ENCODE data around the gene CACFD1. TPM values are rescaled to one million over a fixed set of nuclear protein-coding genes. Genes with fewer than 3 reads are reported as not detected.
A peak's percentile ranks its signal among the peaks of the same experiment; 100 is the strongest.

CACFD1 gene
- total RNA-seq: 10 to 100 TPM; 11.4 to 29.5 (median 21.5) TPM
- polyA plus RNA-seq: 10 to 100 TPM in 1 of 3 donors, 1 to 10 TPM in 2; 6.5 to 11.1 (median 8.8) TPM
- long read RNA-seq, donor 1, transcript CACFD1-202 (5 exons, 2,794 nt): major isoform, 5 of 6 reads
- long read RNA-seq, donor 1, partial matches to known transcripts: 0 of 6 reads
- long read RNA-seq, donor 1, other reads (novel, unspliced or antisense): 0 of 6 reads
- long read RNA-seq, donor 2, transcript CACFD1-202 (5 exons, 2,794 nt): major isoform, 5 of 5 reads
- long read RNA-seq, donor 2, partial matches to known transcripts: 0 of 5 reads
- long read RNA-seq, donor 2, other reads (novel, unspliced or antisense): 0 of 5 reads
- long read RNA-seq, donor 3, partial matches to known transcripts: 0 of 4 reads
- long read RNA-seq, donor 3, other reads (novel, unspliced or antisense): 0 of 4 reads
- long read RNA-seq, donor 4, transcript CACFD1-202 (5 exons, 2,794 nt): major isoform, 8 of 11 reads
- long read RNA-seq, donor 4, partial matches to known transcripts: 0 of 11 reads
- long read RNA-seq, donor 4, other reads (novel, unspliced or antisense): 3 of 11 reads
- long read RNA-seq, donor 5, transcript CACFD1-202 (5 exons, 2,794 nt): major isoform, 52 of 64 reads
- long read RNA-seq, donor 5, partial matches to known transcripts: 4 of 64 reads
- long read RNA-seq, donor 5, other reads (novel, unspliced or antisense): 3 of 64 reads
- long read RNA-seq, donor 6, partial matches to known transcripts: 0 of 8 reads
- long read RNA-seq, donor 6, other reads (novel, unspliced or antisense): 2 of 8 reads
- long read RNA-seq, donor 7, transcript CACFD1-202 (5 exons, 2,794 nt): major isoform, 11 of 13 reads
- long read RNA-seq, donor 7, partial matches to known transcripts: 0 of 13 reads
- long read RNA-seq, donor 7, other reads (novel, unspliced or antisense): 0 of 13 reads
- long read RNA-seq, donor 8, transcript CACFD1-202 (5 exons, 2,794 nt): major isoform, 8 of 11 reads
- long read RNA-seq, donor 8, partial matches to known transcripts: 0 of 11 reads
- long read RNA-seq, donor 8, other reads (novel, unspliced or antisense): 0 of 11 reads
- long read RNA-seq, donor 9, transcript CACFD1-202 (5 exons, 2,794 nt): major isoform, 6 of 9 reads
- long read RNA-seq, donor 9, partial matches to known transcripts: 0 of 9 reads
- long read RNA-seq, donor 9, other reads (novel, unspliced or antisense): 0 of 9 reads
- long read RNA-seq, donor 10, transcript CACFD1-202 (5 exons, 2,794 nt): major isoform, 5 of 6 reads
- long read RNA-seq, donor 10, partial matches to known transcripts: 0 of 6 reads
- long read RNA-seq, donor 10, other reads (novel, unspliced or antisense): 0 of 6 reads

DNA sequence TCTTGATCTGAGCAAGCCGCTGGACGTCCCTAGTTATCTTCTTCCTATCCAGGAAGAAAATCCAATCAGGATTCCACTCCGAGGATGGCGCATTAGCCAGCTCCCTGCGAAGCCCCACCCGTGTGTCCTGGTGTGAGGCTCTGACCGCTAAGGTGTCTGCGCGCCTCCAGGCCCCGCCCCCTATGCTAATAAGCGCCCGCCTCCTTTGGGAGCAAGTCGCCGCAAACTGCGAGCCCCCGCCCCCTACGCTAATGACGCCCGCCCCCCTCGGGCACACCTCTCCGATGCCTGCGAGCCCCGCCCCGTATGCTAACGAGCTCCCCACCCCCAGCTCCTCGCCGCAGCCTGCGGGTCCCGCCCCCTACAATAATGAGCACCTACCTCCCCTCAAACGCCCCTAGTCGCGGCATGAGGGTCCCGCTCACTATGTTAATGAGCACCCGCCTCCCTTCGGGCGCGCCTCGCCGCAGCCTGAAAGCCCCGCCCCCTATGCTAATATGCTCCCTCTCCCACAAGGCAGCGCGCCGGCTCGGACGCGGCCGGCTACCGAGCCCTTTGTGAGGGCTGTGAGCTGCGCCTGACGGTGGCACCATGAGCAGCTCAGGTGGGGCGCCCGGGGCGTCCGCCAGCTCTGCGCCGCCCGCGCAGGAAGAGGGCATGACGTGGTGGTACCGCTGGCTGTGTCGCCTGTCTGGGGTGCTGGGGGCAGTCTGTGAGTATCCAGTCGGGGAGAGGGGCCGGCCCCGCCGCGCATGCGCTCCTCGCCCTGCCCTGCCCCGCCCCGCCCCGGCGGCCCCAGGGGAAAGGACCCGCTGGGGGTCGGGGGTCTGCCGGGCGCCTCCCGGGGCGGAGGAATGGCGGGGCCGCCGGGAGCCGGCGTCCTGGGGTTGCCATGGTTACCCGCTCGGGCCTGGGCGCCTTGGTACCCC is at the start of gene CACFD1:
Gene CACFD1, plus strand, starts transcription at position 503 of the 929 bp plus-strand sequence. Its CDS starts 89 bp downstream, at position 592.
- TF ChIP-seq, protein P1, sequence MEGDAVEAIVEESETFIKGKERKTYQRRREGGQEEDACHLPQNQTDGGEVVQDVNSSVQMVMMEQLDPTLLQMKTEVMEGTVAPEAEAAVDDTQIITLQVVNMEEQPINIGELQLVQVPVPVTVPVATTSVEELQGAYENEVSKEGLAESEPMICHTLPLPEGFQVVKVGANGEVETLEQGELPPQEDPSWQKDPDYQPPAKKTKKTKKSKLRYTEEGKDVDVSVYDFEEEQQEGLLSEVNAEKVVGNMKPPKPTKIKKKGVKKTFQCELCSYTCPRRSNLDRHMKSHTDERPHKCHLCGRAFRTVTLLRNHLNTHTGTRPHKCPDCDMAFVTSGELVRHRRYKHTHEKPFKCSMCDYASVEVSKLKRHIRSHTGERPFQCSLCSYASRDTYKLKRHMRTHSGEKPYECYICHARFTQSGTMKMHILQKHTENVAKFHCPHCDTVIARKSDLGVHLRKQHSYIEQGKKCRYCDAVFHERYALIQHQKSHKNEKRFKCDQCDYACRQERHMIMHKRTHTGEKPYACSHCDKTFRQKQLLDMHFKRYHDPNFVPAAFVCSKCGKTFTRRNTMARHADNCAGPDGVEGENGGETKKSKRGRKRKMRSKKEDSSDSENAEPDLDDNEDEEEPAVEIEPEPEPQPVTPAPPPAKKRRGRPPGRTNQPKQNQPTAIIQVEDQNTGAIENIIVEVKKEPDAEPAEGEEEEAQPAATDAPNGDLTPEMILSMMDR (IDR thresholded peaks at IDR 0.05): no peak
- TF ChIP-seq POLR2A (IDR thresholded peaks at IDR 0.05): peak; percentile 78 to 80

DNA sequence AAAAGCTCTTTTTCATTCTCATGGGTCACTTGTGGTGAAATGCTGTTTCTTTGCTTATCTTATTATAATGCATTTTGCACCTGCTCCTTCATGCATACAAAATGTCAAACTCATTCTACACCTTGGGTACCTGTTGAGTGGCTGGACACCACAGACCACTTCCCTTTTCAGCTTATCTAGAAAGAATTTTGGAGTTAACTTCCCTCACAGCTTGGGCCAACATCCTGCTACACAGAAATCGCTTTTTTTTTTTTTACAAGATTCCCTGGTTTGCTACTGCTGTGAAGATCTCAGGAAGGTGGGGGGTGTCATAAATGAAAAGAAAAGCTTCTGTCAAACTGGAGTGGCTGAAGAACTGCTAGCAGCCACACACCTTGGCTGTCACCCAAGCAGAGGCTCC is 44.6 kb upstream of the CACFD1 start:
- WGBS, 4 donors: 67 to 78% (median 72%) methylated on average over 1 of the region's 1 CpG
- no peak for DNase-seq
- Histone ChIP-seq H3K27me3 (no peaks in the 10 kb centered on the region), H3K36me3 (replicated peaks in 1 of 2) (peaks cover 0 to 44% of the 10 kb centered on the region in 2 donors), H3K4me1 (replicated peaks in 1 of 2) (peaks cover 10 to 12% of the 10 kb centered on the region in 2 donors), H3K27ac (no peak overlapping the region), H3K9me3 (replicated peaks in 1 of 3) (no peaks in the 10 kb centered on the region), H3K4me3 (no peak overlapping the region)
- TF ChIP-seq, protein P1 (IDR thresholded peaks at IDR 0.05): no peak
- TF ChIP-seq POLR2A (IDR thresholded peaks at IDR 0.05): no peak
- intact Hi-C loops (cut with DNase I): no loop called here

More for the DNA sequence above, at the start of gene CACFD1:
- 0 to 4% (median 1%) methylated on average over 3 to 86 of the region's 86 CpGs for WGBS, 4 donors
- Histone ChIP-seq H3K27ac (peak within 1 kb of the TSS; percentile 33 to 96 (median 92)), H3K4me3 (peak within 1 kb of the TSS; percentile 38 to 91 (median 60)), H3K4me1 (replicated peaks in 1 of 2) (peaks cover 0 to 21% of the 10 kb centered on the region in 2 donors), H3K36me3 (replicated peaks in 1 of 2) (no peaks in the 10 kb centered on the region), H3K9me3 (replicated peaks in 1 of 3) (no peaks in the 10 kb centered on the region), H3K27me3 (no peaks in the 10 kb centered on the region)
- intact Hi-C loops (cut with DNase I): no loop called here
- peak; percentile 97 to 99 (median 98) for DNase-seq

DNA sequence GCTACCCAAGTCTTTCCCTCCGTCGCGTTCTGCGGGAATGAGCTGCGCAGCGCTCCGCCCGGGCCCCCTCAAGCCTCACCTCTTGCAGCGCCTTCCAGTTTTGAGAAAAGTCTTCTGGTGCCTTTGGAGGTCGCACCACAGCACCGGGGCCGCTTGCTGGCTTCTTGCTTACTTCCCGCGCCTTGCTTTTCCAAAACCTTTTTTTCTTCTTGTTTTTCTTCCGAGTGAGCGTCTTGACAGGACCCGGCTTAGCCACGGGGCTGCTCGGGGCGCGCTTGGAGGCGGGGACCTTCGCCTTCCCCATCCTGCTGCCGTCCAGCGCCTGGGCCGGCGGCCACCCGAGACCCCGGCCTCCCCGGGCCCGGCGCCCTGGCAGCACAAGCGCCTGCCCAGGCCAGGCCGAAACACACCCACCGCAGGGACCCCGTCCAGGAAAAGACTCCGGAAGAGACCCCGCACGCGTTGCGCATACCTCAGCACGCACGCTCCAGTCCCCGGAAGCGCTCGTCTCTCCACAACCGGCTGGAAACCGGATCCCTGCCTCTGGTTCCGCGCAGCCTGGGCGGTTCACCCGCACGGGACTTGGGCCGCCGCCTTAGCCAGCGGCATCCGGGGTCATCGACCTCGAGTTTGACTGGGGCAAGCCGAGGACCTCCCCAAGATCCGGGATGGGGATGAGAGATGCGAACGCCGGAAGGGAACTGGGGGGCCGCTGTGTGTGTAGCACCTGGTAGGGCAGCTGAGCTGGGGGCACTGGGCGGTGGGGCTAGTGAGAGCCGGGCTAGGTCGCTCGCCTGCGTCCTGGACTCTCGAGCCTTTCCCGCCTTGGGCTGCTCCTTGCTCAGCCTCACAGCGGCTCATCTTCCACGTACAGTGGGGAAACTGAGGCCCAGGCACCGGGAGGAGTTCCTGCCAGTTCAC is 42.0 kb upstream of the CACFD1 start, which contains the start of gene REXO4:
Gene REXO4, minus strand, starts transcription at position 470 of the 921 bp plus-strand sequence. Its CDS starts 166 bp downstream, at position 304.
- no peaks in the 10 kb centered on the region for H3K9me3 ChIP-seq (replicated peaks in 1 of 3)
- peak within 1 kb of the TSS; percentile 43 to 98 (median 81) for H3K4me3 ChIP-seq
- DNase-seq: peak; percentile 72 to 85 (median 81)
- peaks cover 0 to 19% of the 10 kb centered on the region in 2 donors for H3K36me3 ChIP-seq (replicated peaks in 1 of 2)
- peaks cover 10 to 12% of the 10 kb centered on the region in 2 donors for H3K4me1 ChIP-seq (replicated peaks in 1 of 2)
- TF ChIP-seq POLR2A (IDR thresholded peaks at IDR 0.05): peak; percentile 16 to 20
- TF ChIP-seq, protein P1 (IDR thresholded peaks at IDR 0.05): no peak
- no peaks in the 10 kb centered on the region for H3K27me3 ChIP-seq
- H3K27ac ChIP-seq: peak within 1 kb of the TSS in 3 of 5 donors; percentile 45 to 84 (median 77)
- 0 to 2% (median 1%) methylated on average over 34 to 75 of the region's 75 CpGs for WGBS, 4 donors
- intact Hi-C loops (cut with DNase I): no loop called here

Data from adrenal gland (tissue), 19 donors.